ENCODE results near the gene NXNL1. TPM values are rescaled to one million over a fixed set of nuclear protein-coding genes. Genes with fewer than 3 reads are reported as not detected.

Gene NXNL1
- total and polyA plus RNA-seq, 9 of the 15 experiments (the other 6 are each of a cell fraction or from before 2014, with no cell fraction given): not detected

DNA sequence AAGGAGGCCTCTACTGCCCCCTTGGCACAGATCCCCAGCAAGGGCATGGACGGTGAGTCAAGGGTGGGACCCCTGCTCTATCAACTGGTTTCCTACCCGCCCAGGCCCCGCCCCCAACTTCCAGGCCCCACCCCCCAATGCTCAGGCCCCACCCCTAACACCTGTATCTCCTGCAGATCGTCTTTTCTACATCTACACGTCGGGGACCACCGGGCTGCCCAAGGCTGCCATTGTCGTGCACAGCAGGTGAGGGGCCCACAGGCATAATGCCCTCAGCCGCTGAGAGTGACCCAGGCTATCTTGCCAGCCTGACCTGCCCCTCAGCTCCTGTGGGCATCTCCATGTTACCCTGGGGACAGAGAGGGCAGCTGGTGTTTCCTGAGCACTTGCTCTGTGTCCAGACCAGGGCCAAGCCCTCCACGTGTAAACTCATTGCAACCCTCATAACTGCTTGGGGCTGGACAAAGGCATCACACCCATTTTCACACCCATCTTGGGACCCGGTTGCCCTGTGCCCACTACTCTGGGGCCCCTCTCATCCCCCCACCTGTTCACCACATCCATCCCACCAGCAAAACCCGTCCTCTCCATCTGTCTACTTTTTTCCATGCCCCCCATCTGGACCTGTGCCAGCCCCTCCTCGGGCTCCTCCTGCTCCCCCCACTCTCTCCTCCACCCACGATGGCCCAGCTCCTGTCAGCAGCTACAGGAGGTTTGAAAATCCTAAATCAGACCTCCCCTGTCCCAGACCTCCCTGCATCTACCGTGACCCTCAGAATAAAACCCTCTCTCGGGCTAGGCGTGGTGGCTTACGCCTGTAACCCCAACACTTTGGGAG is 26.8 kb upstream of the NXNL1 start:
- Histone ChIP-seq H3K27me3 (ENCODE audit: control insufficient read depth in 2 of 2, insufficient read depth in 2 of 2, low read length in 2 of 2) (no peaks in the 10 kb centered on the region), H3K4me2 (ENCODE audit: insufficient read depth, low read length) (no peak overlapping the region), H3K79me2 (ENCODE audit: control insufficient read depth, insufficient read depth, low read length) (no peaks in the 10 kb centered on the region), H4K20me1 (replicated peaks; ENCODE audit: control insufficient read depth, insufficient read depth, low read length) (no peaks in the 10 kb centered on the region), H3K27ac (ENCODE audit: extremely low read depth, low read depth, low read length) (no peak overlapping the region), H3K36me3 (ENCODE audit: control insufficient read depth, insufficient read depth, low read length) (no peaks in the 10 kb centered on the region), H3K4me1 (replicated peaks in 1 of 2; ENCODE audit: control insufficient read depth in 2 of 2, insufficient read depth in 2 of 2, low read length in 2 of 2) (peaks cover 8 to 33% of the 10 kb centered on the region in 2 experiments), H3K9me3 (replicated peaks; ENCODE audit: control insufficient read depth, insufficient read depth, low read depth, low read length) (no peaks in the 10 kb centered on the region), H3K9ac (ENCODE audit: insufficient read depth in 1 of 2, low read depth in 2 of 2, low read length in 2 of 2) (no peak overlapping the region), H3K4me3 (no peak overlapping the region), H2AFZ (ENCODE audit: low read depth, low read length) (no peak overlapping the region), H3K9me1 (ENCODE audit: control insufficient read depth, insufficient read depth, low read length) (no peaks in the 10 kb centered on the region)
- 34% methylated on average over 17 of the region's 18 CpGs for WGBS (ENCODE audit: insufficient coverage, low coverage, missing lambda C conversion rate)
- TF ChIP-seq NFIC (IDR thresholded peaks at IDR 0.05) (peak; percentile 72), XRCC5 (IDR thresholded peaks at IDR 0.05; ENCODE audit: low read depth, low read length) (no peak)
- no TSS peak for BruUV-seq (replicated peaks)
- peak in 3 of 4 experiments; percentile 35 to 68 (median 59) for DNase-seq (ENCODE audit: extremely low read depth in 1 of 4, low spot score in 3 of 4)
- POLR2A ChIA-PET: interaction anchor here (1.0 kb wide), 1 partner anchor 8 kb away, joined by 3 read pairs; no protein-coding TSS in a partner anchor
- FAIRE-seq: no peak
- intact Hi-C loops (cut with micrococcal nuclease) (no loop called here), in situ Hi-C loops (cut with MboI) (no loop called here)
- CTCF ChIA-PET (ENCODE audit: low intra/inter-chr PET ratio): no interaction called here
- no peak for ATAC-seq

DNA sequence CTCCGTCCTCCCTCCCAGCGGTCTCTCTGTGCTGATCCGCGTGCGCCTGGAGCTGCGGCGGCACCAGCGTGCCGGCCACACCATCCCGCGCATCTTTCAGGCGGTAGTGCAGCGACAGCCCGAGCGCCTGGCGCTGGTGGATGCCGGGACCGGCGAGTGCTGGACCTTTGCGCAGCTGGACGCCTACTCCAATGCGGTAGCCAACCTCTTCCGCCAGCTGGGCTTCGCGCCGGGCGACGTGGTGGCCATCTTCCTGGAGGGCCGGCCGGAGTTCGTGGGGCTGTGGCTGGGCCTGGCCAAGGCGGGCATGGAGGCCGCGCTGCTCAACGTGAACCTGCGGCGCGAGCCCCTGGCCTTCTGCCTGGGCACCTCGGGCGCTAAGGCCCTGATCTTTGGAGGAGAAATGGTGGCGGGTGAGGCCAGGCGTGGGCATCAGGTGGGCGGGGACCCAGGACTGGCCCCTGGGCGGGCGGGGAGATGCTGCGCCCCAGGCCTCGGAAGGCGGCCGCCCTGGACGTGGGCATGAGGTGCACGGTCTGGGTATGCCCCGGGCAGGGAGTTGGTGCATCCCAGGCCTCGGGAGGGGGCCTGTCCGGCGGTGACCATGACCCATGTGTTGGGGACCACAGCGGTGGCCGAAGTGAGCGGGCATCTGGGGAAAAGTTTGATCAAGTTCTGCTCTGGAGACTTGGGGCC is 26.0 kb upstream of the NXNL1 start:
- FAIRE-seq: no peak
- CTCF ChIA-PET (ENCODE audit: low intra/inter-chr PET ratio): no interaction called here
- Histone ChIP-seq H3K27ac (ENCODE audit: extremely low read depth, low read depth, low read length) (no peak overlapping the region), H3K4me1 (replicated peaks in 1 of 2; ENCODE audit: control insufficient read depth in 2 of 2, insufficient read depth in 2 of 2, low read length in 2 of 2) (peaks cover 8 to 33% of the 10 kb centered on the region in 2 experiments), H3K9me1 (ENCODE audit: control insufficient read depth, insufficient read depth, low read length) (no peaks in the 10 kb centered on the region), H3K27me3 (ENCODE audit: control insufficient read depth in 2 of 2, insufficient read depth in 2 of 2, low read length in 2 of 2) (no peaks in the 10 kb centered on the region), H3K9me3 (replicated peaks; ENCODE audit: control insufficient read depth, insufficient read depth, low read depth, low read length) (no peaks in the 10 kb centered on the region), H3K9ac (ENCODE audit: insufficient read depth in 1 of 2, low read depth in 2 of 2, low read length in 2 of 2) (peak overlapping the region in 1 of 2 experiments; percentile 36; a peak in 1 of 4 replicates), H3K4me3 (no peak overlapping the region), H3K79me2 (ENCODE audit: control insufficient read depth, insufficient read depth, low read length) (no peaks in the 10 kb centered on the region), H3K4me2 (ENCODE audit: insufficient read depth, low read length) (no peak overlapping the region), H4K20me1 (replicated peaks; ENCODE audit: control insufficient read depth, insufficient read depth, low read length) (no peaks in the 10 kb centered on the region), H2AFZ (ENCODE audit: low read depth, low read length) (no peak overlapping the region), H3K36me3 (ENCODE audit: control insufficient read depth, insufficient read depth, low read length) (no peaks in the 10 kb centered on the region)
- no peak for DNase-seq (ENCODE audit: extremely low read depth in 1 of 4, low spot score in 3 of 4)
- no TSS peak for BruUV-seq (replicated peaks)
- TF ChIP-seq CBX3 (IDR thresholded peaks at IDR 0.05; ENCODE audit: borderline replicate concordance in 1 of 2, low read length in 2 of 2) (no peak), ZBTB33 (CRISPR knock-in tag; IDR thresholded peaks at IDR 0.05) (peak; percentile 93)
- TF ChIP-seq, protein P1, sequence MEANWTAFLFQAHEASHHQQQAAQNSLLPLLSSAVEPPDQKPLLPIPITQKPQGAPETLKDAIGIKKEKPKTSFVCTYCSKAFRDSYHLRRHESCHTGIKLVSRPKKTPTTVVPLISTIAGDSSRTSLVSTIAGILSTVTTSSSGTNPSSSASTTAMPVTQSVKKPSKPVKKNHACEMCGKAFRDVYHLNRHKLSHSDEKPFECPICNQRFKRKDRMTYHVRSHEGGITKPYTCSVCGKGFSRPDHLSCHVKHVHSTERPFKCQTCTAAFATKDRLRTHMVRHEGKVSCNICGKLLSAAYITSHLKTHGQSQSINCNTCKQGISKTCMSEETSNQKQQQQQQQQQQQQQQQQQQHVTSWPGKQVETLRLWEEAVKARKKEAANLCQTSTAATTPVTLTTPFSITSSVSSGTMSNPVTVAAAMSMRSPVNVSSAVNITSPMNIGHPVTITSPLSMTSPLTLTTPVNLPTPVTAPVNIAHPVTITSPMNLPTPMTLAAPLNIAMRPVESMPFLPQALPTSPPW (CRISPR knock-in tag; IDR thresholded peaks at IDR 0.05): no peak
- intact Hi-C loops (cut with micrococcal nuclease) (no loop called here), in situ Hi-C loops (cut with MboI) (no loop called here)
- ATAC-seq: no peak
- 76% methylated on average over 37 of the region's 58 CpGs for WGBS (ENCODE audit: insufficient coverage, low coverage, missing lambda C conversion rate)
- POLR2A ChIA-PET: interaction anchor here (1.0 kb wide), 1 partner anchor 8 kb away, joined by 3 read pairs; no protein-coding TSS in a partner anchor
